Measurements from ENCODE around the gene SVOP.

The SVOP gene

GRCh38 chr12:108912361-108912760, 108.5 kb downstream of the SVOP start:
- H3K9me3 ChIP-seq = no peaks in the 10 kb centered on the region
- no peak for TF ChIP-seq CTCF (IDR thresholded peaks at IDR 0.05)
- H3K27me3 ChIP-seq = no peaks in the 10 kb centered on the region
- no peaks in the 10 kb centered on the region for H3K36me3 ChIP-seq
- no peak overlapping the region for H3K4me3 ChIP-seq (ENCODE audit: low read depth in 1 of 2, low read length in 1 of 2)
- H3K27ac ChIP-seq = no peak overlapping the region
- H3K4me1 ChIP-seq (ENCODE audit: control insufficient read depth in 1 of 2, insufficient read depth in 1 of 2, low read depth in 1 of 2, low read length in 1 of 2) = no peaks in the 10 kb centered on the region

GRCh38 chr12:108911915-108912314, 109.0 kb downstream of the SVOP start:
- H3K36me3 ChIP-seq = no peaks in the 10 kb centered on the region
- TF ChIP-seq CTCF (IDR thresholded peaks at IDR 0.05) = no peak
- H3K27ac ChIP-seq = no peak overlapping the region
- H3K9me3 ChIP-seq = no peaks in the 10 kb centered on the region
- no peaks in the 10 kb centered on the region for H3K27me3 ChIP-seq
- no peaks in the 10 kb centered on the region for H3K4me1 ChIP-seq (ENCODE audit: control insufficient read depth in 1 of 2, insufficient read depth in 1 of 2, low read depth in 1 of 2, low read length in 1 of 2)
- no peak overlapping the region for H3K4me3 ChIP-seq (ENCODE audit: low read depth in 1 of 2, low read length in 1 of 2)

GRCh38 chr12:108910336-108910735, 110.5 kb downstream of the SVOP start:
- H3K4me1 ChIP-seq (ENCODE audit: control insufficient read depth in 1 of 2, insufficient read depth in 1 of 2, low read depth in 1 of 2, low read length in 1 of 2) = peaks cover 0 to 10% of the 10 kb centered on the region in 2 experiments
- H3K9me3 ChIP-seq = no peaks in the 10 kb centered on the region
- H3K27me3 ChIP-seq = no peaks in the 10 kb centered on the region
- no peak for TF ChIP-seq CTCF (IDR thresholded peaks at IDR 0.05)
- no peak overlapping the region for H3K27ac ChIP-seq
- no peaks in the 10 kb centered on the region for H3K36me3 ChIP-seq
- H3K4me3 ChIP-seq (ENCODE audit: low read depth in 1 of 2, low read length in 1 of 2) = no peak overlapping the region

- Histone ChIP-seq H3K4me1 (ENCODE audit: control insufficient read depth in 1 of 2, insufficient read depth in 1 of 2, low read depth in 1 of 2, low read length in 1 of 2) (peaks cover 0 to 24% of the 10 kb centered on the region in 2 experiments), H3K27ac (no peak overlapping the region), H3K27me3 (no peaks in the 10 kb centered on the region), H3K4me3 (ENCODE audit: low read depth in 1 of 2, low read length in 1 of 2) (no peak overlapping the region), H3K9me3 (no peaks in the 10 kb centered on the region), H3K36me3 (no peaks in the 10 kb centered on the region)
- TF ChIP-seq CTCF (IDR thresholded peaks at IDR 0.05) = no peak
Observed at GRCh38 chr12:108907839-108908351, 113.0 kb downstream of the SVOP start.

GRCh38 chr12:108906971-108907370, 113.9 kb downstream of the SVOP start:
- Histone ChIP-seq H3K4me1 (ENCODE audit: control insufficient read depth in 1 of 2, insufficient read depth in 1 of 2, low read depth in 1 of 2, low read length in 1 of 2) (peaks cover 0 to 24% of the 10 kb centered on the region in 2 experiments), H3K36me3 (no peaks in the 10 kb centered on the region), H3K27me3 (no peaks in the 10 kb centered on the region), H3K27ac (no peak overlapping the region), H3K9me3 (no peaks in the 10 kb centered on the region), H3K4me3 (ENCODE audit: low read depth in 1 of 2, low read length in 1 of 2) (no peak overlapping the region)
- no peak for TF ChIP-seq CTCF (IDR thresholded peaks at IDR 0.05)

- Histone ChIP-seq H3K4me3 (ENCODE audit: low read depth in 1 of 2, low read length in 1 of 2) (peak overlapping the region in 1 of 2 experiments; percentile 37), H3K27ac (peak overlapping the region; percentile 60), H3K36me3 (no peaks in the 10 kb centered on the region), H3K27me3 (no peaks in the 10 kb centered on the region), H3K9me3 (no peaks in the 10 kb centered on the region), H3K4me1 (ENCODE audit: control insufficient read depth in 1 of 2, insufficient read depth in 1 of 2, low read depth in 1 of 2, low read length in 1 of 2) (peaks cover 0 to 24% of the 10 kb centered on the region in 2 experiments)
- TF ChIP-seq CTCF (IDR thresholded peaks at IDR 0.05) = no peak
Observed at GRCh38 chr12:108905725-108906124, 115.1 kb downstream of the SVOP start.
